ENCODE data around the gene FAM217A. TPM values are rescaled to one million over a fixed set of nuclear protein-coding genes. Genes with fewer than 3 reads are reported as not detected.
"Not testable (repeated sequence)": the region's sequence is repeated elsewhere in the genome, so short reads cannot be mapped to it uniquely, and the experiment has no call there.

The FAM217A gene
- total and polyA plus RNA-seq, 2 of the 13 experiments (the other 11 are each of a cell fraction or from before 2014, with no cell fraction given) = not detected

GRCh38 chr6:4109363-4109815, 30.5 kb upstream of the FAM217A start (continued):
- peak; percentile 79 for TF ChIP-seq ZNF614 (CRISPR knock-in tag; IDR thresholded peaks at IDR 0.05; ENCODE audit: borderline replicate concordance)
- TF ChIP-seq NR2F6 (IDR thresholded peaks at IDR 0.05) = 0 out of 2 replicates have a peak, but pooled peaks have one; percentile 36
- not testable (repeated sequence) for TF ChIP-seq NR2F6 (CRISPR knock-in tag; IDR thresholded peaks at IDR 0.05)
- 0 out of 2 replicates have a peak, but pooled peaks have one; percentile 6 for TF ChIP-seq CEBPG (CRISPR knock-in tag; IDR thresholded peaks at IDR 0.05)
- peak; percentile 28; the same call in 1 of the 2 replicates for TF ChIP-seq SAP130 (CRISPR knock-in tag; IDR thresholded peaks at IDR 0.05; ENCODE audit: low read depth)
- 0 out of 2 replicates have a peak, but pooled peaks have one; percentile 11 for TF ChIP-seq FOXA3 (CRISPR knock-in tag; IDR thresholded peaks at IDR 0.05)

- FAIRE-seq (peak; percentile 36), ATAC-seq (no peak), DNase-seq (ENCODE audit: low spot score) (no peak)
- ChIA-PET POLR2A (no interaction called here), CTCF (ENCODE audit: low intra/inter-chr PET ratio, low total read pairs) (no interaction called here)
- whole genome bisulfite sequencing (ENCODE audit: low lambda C conversion rate) = 91% methylated on average over 9 of the region's 9 CpGs
- Histone ChIP-seq H3K4me2 (ENCODE audit: low read depth, low read length) (no peak overlapping the region), H4K20me1 (ENCODE audit: insufficient read depth, low read length) (no peaks in the 10 kb centered on the region), H3K9me3 (ENCODE audit: low read length) (no peaks in the 10 kb centered on the region), H3K27ac (ENCODE audit: extremely low read length, insufficient read depth, low read length) (no peak overlapping the region), H3K27me3 (ENCODE audit: control insufficient read depth in 1 of 2, insufficient read depth in 2 of 2, low read length in 2 of 2) (no peaks in the 10 kb centered on the region), H3K4me1 (ENCODE audit: insufficient read depth, low read length) (peaks cover 78% of the 10 kb centered on the region), H2AFZ (ENCODE audit: low read length) (no peak overlapping the region), H3K36me3 (replicated peaks in 1 of 2; ENCODE audit: control insufficient read depth in 1 of 2, insufficient read depth in 2 of 2, low read length in 2 of 2) (no peaks in the 10 kb centered on the region), H3K9ac (ENCODE audit: insufficient read depth, low read depth, low read length) (no peak overlapping the region), H3K79me2 (ENCODE audit: insufficient read depth, low read length) (no peaks in the 10 kb centered on the region), H3K4me3 (replicated peaks in 1 of 3; ENCODE audit: insufficient read depth in 1 of 3, low read depth in 2 of 3, low read length in 3 of 3) (0 out of 6 replicates have a peak overlapping the region, but pooled peaks of 1 of the 3 experiments have one; percentile 8)
- TF ChIP-seq ZNF766 (CRISPR knock-in tag; IDR thresholded peaks at IDR 0.05; ENCODE audit: borderline replicate concordance) (no peak), PRPF4 (IDR thresholded peaks at IDR 0.05; ENCODE audit: low read depth, low read length, poor library complexity, severe bottlenecking) (peak; percentile 92), SIX4 (CRISPR knock-in tag; IDR thresholded peaks at IDR 0.05) (no peak), ZBTB38 (CRISPR knock-in tag; IDR thresholded peaks at IDR 0.05) (peak; percentile 67), KAT2B (IDR thresholded peaks at IDR 0.05; ENCODE audit: borderline replicate concordance, low read depth, low read length) (no peak), NR3C1 (CRISPR knock-in tag; IDR thresholded peaks at IDR 0.05) (no peak), ZNF326 (CRISPR knock-in tag; IDR thresholded peaks at IDR 0.05; ENCODE audit: borderline replicate concordance) (no peak), ZNF792 (CRISPR knock-in tag; IDR thresholded peaks at IDR 0.05) (no peak), SMAD3 (CRISPR knock-in tag; IDR thresholded peaks at IDR 0.05) (no peak), CHD2 (IDR thresholded peaks at IDR 0.05; ENCODE audit: low read depth, low read length) (no peak), JUND (CRISPR knock-in tag; IDR thresholded peaks at IDR 0.05) (no peak)
- BruUV-seq (replicated peaks) = no TSS peak
- in situ Hi-C loops (cut with HindIII; ENCODE audit: extremely low pct_ligation_motif_present, low pct_unique_long_range_greater_than_20kb) = no loop called here
- intact Hi-C loops (cut with micrococcal nuclease; ENCODE audit: unreplicated experiment) = no loop called here
These were observed 29.7 kb upstream of the FAM217A start for GRCh38 chr6:4108561-4109093.

Measured in HepG2 (cell line).